H1 (cell line): ENCODE measurements around the gene STX17. TPM values are rescaled to one million over a fixed set of nuclear protein-coding genes. Genes with fewer than 3 reads are reported as not detected.

ENCODE experiments used
- EZH2 ChIP-seq: fragments of 200-600 bp; sonication (generic); IDR thresholded peaks from 2 replicates; pipeline ENCODE4 v1.7.1; 2012; ENCODE audit warnings: low read depth, mild to moderate bottlenecking, moderate library complexity, low read length, inconsistent platforms; ENCODE audit not compliant: severe bottlenecking
- FOSL1 ChIP-seq: IDR thresholded peaks from 2 replicates; pipeline ENCODE4 v1.6.1; 2011; ENCODE audit warnings: mild to moderate bottlenecking, low read depth, low read length, moderate library complexity; ENCODE audit not compliant: insufficient read depth
- GTF2F1 ChIP-seq: IDR thresholded peaks from 2 replicates; pipeline ENCODE4 v1.6.1; 2012; ENCODE audit warnings: low read depth, low read length, improper control_type of control experiment, borderline replicate concordance
- RAD21 ChIP-seq, 2 experiments: IDR thresholded peaks in 1 of 2; conservative IDR thresholded peaks in 1 of 2; 2 replicates each; pipeline ENCODE4 v1.6.1; 2011; ENCODE audit warnings: low read depth in 2 of 2, low read length in 2 of 2, improper control_type of control experiment in 1 of 2, inconsistent platforms in 1 of 2, mild to moderate bottlenecking in 1 of 2, moderate library complexity in 1 of 2
- RFX5 ChIP-seq: IDR thresholded peaks from 2 replicates; pipeline ENCODE4 v1.6.1; 2011; ENCODE audit warnings: low read depth, low read length, improper control_type of control experiment, borderline replicate concordance
- SAP30 ChIP-seq: fragments of 300-600 bp; sonication (generic); IDR thresholded peaks from 2 replicates; pipeline ENCODE4 v1.7.1; 2012; ENCODE audit warnings: low read length, moderate library complexity, mild to moderate bottlenecking, inconsistent platforms; ENCODE audit not compliant: insufficient read depth, insufficient replicate concordance
- ZNF274 ChIP-seq: IDR thresholded peaks from 2 replicates; pipeline ENCODE4 v1.7.0; 2012; ENCODE audit warnings: low read length, borderline replicate concordance; ENCODE audit errors: extremely low read depth
- polyA plus RNA-seq, 7 experiments: library from polyadenylated mRNA; depleted of rRNA in 3 of 7; stranded (reverse) in 5 of 7; unstranded in 2 of 7; fragments of >200 nt in 5 of 7; fragments of 200-250 nt in 2 of 7; gene quantifications; 1 replicate in 5 of 7; 2 replicates in 1 of 7; 4 replicates in 1 of 7; pipeline versions ENCODE4 v1.2.1 to v1.2.3, GENCODE V29; 2011 to 2013; ENCODE audit warnings: missing spikeins in 2 of 7, mixed read lengths in 2 of 7
- total RNA-seq: library from RNA; stranded (reverse); fragmentation: NEBNext Ultra II Directional; extraction: Animal tissue kit (Norgen Biotek cat#: 25700); gene quantifications from 2 replicates; pipeline ENCODE4 v1.2.1, GENCODE V29; 2021
- TF ChIP-seq, protein P1 (sequence below): IDR thresholded peaks from 2 replicates; pipeline ENCODE4 v1.6.1; 2012; ENCODE audit warnings: low read length, inconsistent platforms

Gene STX17
- total and polyA plus RNA-seq, 2 of the 8 experiments (the other 6 are each of a cell fraction or from before 2014, with no cell fraction given), result 4.5 to 16.3 TPM

DNA sequence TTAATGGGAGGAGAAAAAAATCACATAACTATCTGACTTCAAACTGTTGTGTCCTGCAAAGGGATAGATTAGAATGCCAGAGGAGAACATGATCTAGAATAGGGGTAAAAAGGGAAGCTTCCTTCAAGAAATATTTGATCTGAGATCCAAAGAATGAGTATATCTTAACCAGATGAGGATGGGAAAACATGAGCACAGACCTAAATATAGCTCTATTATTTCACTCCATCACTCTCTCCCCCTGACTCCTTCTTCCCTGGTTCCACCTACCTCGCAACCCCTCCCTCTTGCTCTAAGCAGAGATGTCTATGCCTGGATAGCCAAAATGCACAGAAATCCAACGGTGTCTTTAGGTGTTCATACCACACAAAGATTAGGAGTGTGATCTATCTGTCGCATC, 48.4 kb upstream of the STX17 start (continued):
- TF ChIP-seq, protein P1, sequence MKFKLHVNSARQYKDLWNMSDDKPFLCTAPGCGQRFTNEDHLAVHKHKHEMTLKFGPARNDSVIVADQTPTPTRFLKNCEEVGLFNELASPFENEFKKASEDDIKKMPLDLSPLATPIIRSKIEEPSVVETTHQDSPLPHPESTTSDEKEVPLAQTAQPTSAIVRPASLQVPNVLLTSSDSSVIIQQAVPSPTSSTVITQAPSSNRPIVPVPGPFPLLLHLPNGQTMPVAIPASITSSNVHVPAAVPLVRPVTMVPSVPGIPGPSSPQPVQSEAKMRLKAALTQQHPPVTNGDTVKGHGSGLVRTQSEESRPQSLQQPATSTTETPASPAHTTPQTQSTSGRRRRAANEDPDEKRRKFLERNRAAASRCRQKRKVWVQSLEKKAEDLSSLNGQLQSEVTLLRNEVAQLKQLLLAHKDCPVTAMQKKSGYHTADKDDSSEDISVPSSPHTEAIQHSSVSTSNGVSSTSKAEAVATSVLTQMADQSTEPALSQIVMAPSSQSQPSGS, result no peak
- no peak for TF ChIP-seq ZNF274
- TF ChIP-seq RFX5, result no peak
- TF ChIP-seq GTF2F1, result no peak
- TF ChIP-seq RAD21 (IDR thresholded peaks at IDR 0.05 in 1 of 2, conservative IDR thresholded peaks at IDR 0.05 in 1 of 2; ENCODE audit: low read depth in 2 of 2, low read length in 2 of 2), result no peak
- no peak for TF ChIP-seq EZH2
- TF ChIP-seq SAP30, result no peak
- no peak for TF ChIP-seq FOSL1
- TF ChIP-seq, all 59 proteins: peak for 0
